OCI-LY7 (cell line): ENCODE measurements around the gene SMAD1. TPM values are rescaled to one million over a fixed set of nuclear protein-coding genes. Genes with fewer than 3 reads are reported as not detected.

Source experiments
- Bru-seq: library from RNA; stranded (reverse); fragments of 400-500 nt; gene quantifications from one replicate; lab custom pipeline; 2021; lab: Mats Ljungman, UMichigan
- BruChase-seq, 2 experiments: library from RNA; stranded (reverse); fragments of 400-500 nt; gene quantifications; one replicate each; lab custom pipeline; 2021; lab: Mats Ljungman, UMichigan
- BruUV-seq: library from RNA; stranded (reverse); fragments of 400-500 nt; replicated peaks from 2 replicates; lab custom pipeline; 2021; lab: Mats Ljungman, UMichigan
- CTCF ChIA-PET: fragments of 300-600 bp; sonication (Branson Sonifier 250); formaldehyde crosslinking; loops from one replicate; lab custom pipeline; 2022; ENCODE audit warnings: antibody characterized with exemption; ENCODE audit not compliant: unreplicated experiment; lab: Charles Lee
- POLR2A ChIA-PET: fragments of 300-600 bp; sonication (Branson Sonifier 250); formaldehyde crosslinking; loops from one replicate; lab custom pipeline; 2022; ENCODE audit warnings: antibody characterized with exemption; lab: Charles Lee
- DNase-seq: peaks from one replicate; pipeline ENCODE4 v3.0.0-alpha.2; 2015; ENCODE audit warnings: low spot score
- H2AFZ ChIP-seq: fragments of 200-600 bp; sonication (generic), shearing (Covaris generic); 2 replicates; pipeline ENCODE4 v1.6.1; 2014; ENCODE audit warnings: mild to moderate bottlenecking, antibody characterized with exemption, low read length, moderate library complexity
- H3K27ac ChIP-seq: fragments of 200-600 bp; sonication (generic); 2 replicates; pipeline ENCODE4 v1.5.1; 2014; ENCODE audit warnings: mixed run types, low read depth, mild to moderate bottlenecking, moderate library complexity, low read length, inconsistent platforms; ENCODE audit not compliant: poor library complexity, severe bottlenecking
- H3K36me3 ChIP-seq: fragments of 200-600 bp; sonication (generic); 2 replicates; pipeline ENCODE4 v1.6.1; 2014; ENCODE audit warnings: mild to moderate bottlenecking, antibody characterized with exemption, low read length, moderate library complexity, mixed read lengths; ENCODE audit not compliant: insufficient read depth
- H3K4me1 ChIP-seq: fragments of 200-600 bp; sonication (generic); 2 replicates; pipeline ENCODE4 v1.5.1; 2014; ENCODE audit warnings: mild to moderate bottlenecking, low read length; ENCODE audit not compliant: insufficient read depth, poor library complexity, severe bottlenecking
- H3K4me2 ChIP-seq: fragments of 200-600 bp; sonication (generic); 2 replicates; pipeline ENCODE4 v1.6.1; 2014; ENCODE audit warnings: mild to moderate bottlenecking, low read length
- H3K4me3 ChIP-seq: fragments of 200-600 bp; sonication (generic); 2 replicates; pipeline ENCODE4 v1.5.1; 2014; ENCODE audit warnings: mild to moderate bottlenecking, low read depth, low read length; ENCODE audit not compliant: poor library complexity, severe bottlenecking
- H3K79me2 ChIP-seq: fragments of 200-600 bp; sonication (generic); 2 replicates; pipeline ENCODE4 v1.6.1; 2016; ENCODE audit warnings: low read depth, mild to moderate bottlenecking, low read length, moderate library complexity, mixed read lengths; ENCODE audit not compliant: insufficient read depth
- H3K9me2 ChIP-seq: fragments of 200-600 bp; sonication (generic); 2 replicates; pipeline ENCODE4 v1.6.1; 2016; ENCODE audit warnings: mild to moderate bottlenecking, low read length, mixed read lengths; ENCODE audit not compliant: insufficient read depth
- H3K9me3 ChIP-seq: fragments of 200-600 bp; sonication (generic); 2 replicates; pipeline ENCODE4 v1.6.1; 2014; ENCODE audit warnings: mild to moderate bottlenecking, mixed run types, low read length, mixed read lengths
- H4K20me1 ChIP-seq: fragments of 200-600 bp; sonication (generic); 2 replicates; pipeline ENCODE4 v1.6.1; 2014; ENCODE audit warnings: mild to moderate bottlenecking, antibody characterized with exemption, low read length, moderate library complexity, mixed read lengths; ENCODE audit not compliant: insufficient read depth
- CTCF ChIP-seq: fragments of 200-600 bp; sonication (generic); conservative IDR thresholded peaks from 2 replicates; pipeline ENCODE4 v1.5.1; 2014; ENCODE audit warnings: mild to moderate bottlenecking, antibody characterized with exemption, low read length, moderate library complexity, mixed read lengths
- EZH2phosphoT487 ChIP-seq: fragments of 200-600 bp; sonication (generic); IDR thresholded peaks from 2 replicates; pipeline ENCODE4 v1.6.1; 2018; ENCODE audit warnings: low read depth, borderline replicate concordance, mild to moderate bottlenecking, mixed run types, antibody characterized with exemption, low read length, moderate library complexity, mixed read lengths
- intact Hi-C: fragments of 100-400 bp; cut with micrococcal nuclease; formaldehyde crosslinking; loops from one replicate; pipeline ENCODE4 v1.10.0; 2022; ENCODE audit not compliant: unreplicated experiment
- long read RNA-seq: library from polyadenylated mRNA; stranded (forward); transcript quantifications from one replicate; pipeline ENCODE4 v2.0.0, GENCODE V29; 2022
- total RNA-seq, 2 experiments: library from RNA; depleted of rRNA in 1 of 2; stranded (reverse); fragments of >200 nt in 1 of 2; shearing (Covaris generic) in 1 of 2; gene quantifications; 2 replicates each; pipeline ENCODE4 v1.2.3, GENCODE V29; 2014 to 2022

SMAD1 gene
- total RNA-seq (2014; rRNA removed; shearing (Covaris generic)) (56.4 and 60.9 TPM in 2 replicates), total RNA-seq (2022) (39.9 and 57.4 TPM in 2 replicates), Bru-seq, nascent RNA (percentile 92 among the genes with signal in this experiment), BruChase-seq, experiment 1, labeled RNA remaining after a 6-hour chase (percentile 81 among the genes with signal in this experiment), BruChase-seq, experiment 2, labeled RNA remaining after a 2-hour chase (percentile 81 among the genes with signal in this experiment)
- long read RNA-seq, transcript SMAD1-201 (7 exons, 1,966 nt), result major isoform, 29 of 50 reads
- long read RNA-seq, partial matches to known transcripts, result 3 of 50 reads
- long read RNA-seq, other reads (novel, unspliced or antisense), result 16 of 50 reads

- no peaks in the 10 kb centered on the region for H3K9me2 ChIP-seq
- no peaks in the 10 kb centered on the region for H3K9me3 ChIP-seq
- H3K36me3 ChIP-seq, result peaks cover 26% of the 10 kb centered on the region
- DNase-seq, result peak; percentile 76
- H3K4me3 ChIP-seq, result peak within 1 kb of the TSS; percentile 88
- H3K4me1 ChIP-seq, result peaks cover 43% of the 10 kb centered on the region
- H4K20me1 ChIP-seq, result peaks cover 8% of the 10 kb centered on the region; the same call in 1 of the 2 replicates
- no peak for TF ChIP-seq CTCF
- no peak for TF ChIP-seq EZH2phosphoT487
- H3K27ac ChIP-seq, result peak within 1 kb of the TSS; percentile 82
- POLR2A ChIA-PET, result interaction anchor here (0.5 kb wide), 1 partner anchor 14 kb away, joined by 3 read pairs; no protein-coding TSS in a partner anchor
- intact Hi-C loops, result loop anchor here (1.0 to 5.0 kb wide), 5 partner anchors 43 to 456 kb away; partner anchors contain the start of genes ABCE1, ANAPC10, MMAA and OTUD4
- BruUV-seq, result no TSS peak
- CTCF ChIA-PET, result no interaction called here
- H3K4me2 ChIP-seq, result peak within 1 kb of the TSS; percentile 96
- H2AFZ ChIP-seq, result peak within 1 kb of the TSS; percentile 76
- H3K79me2 ChIP-seq, result peaks cover 58% of the 10 kb centered on the region
Observed at GRCh38 chr4:145481164-145481941, at the start of gene SMAD1. TSS of gene SMAD1 (plus strand) at chr4:145481853. CDS start at chr4:145514614, 32,761 bp downstream.

- no TSS peak for BruUV-seq
- Histone ChIP-seq H3K79me2 (no peaks in the 10 kb centered on the region), H4K20me1 (no peaks in the 10 kb centered on the region), H3K4me2 (no peak overlapping the region), H3K27ac (no peak overlapping the region), H3K36me3 (no peaks in the 10 kb centered on the region), H3K9me3 (peaks cover 18% of the 10 kb centered on the region), H3K9me2 (no peaks in the 10 kb centered on the region; the same call in 1 of the 2 replicates), H3K4me1 (no peaks in the 10 kb centered on the region), H2AFZ (no peak overlapping the region), H3K4me3 (no peak overlapping the region)
- ChIA-PET POLR2A (no interaction called here), CTCF (no interaction called here)
- intact Hi-C loops, result no loop called here
- no peak for DNase-seq
- TF ChIP-seq EZH2phosphoT487 (no peak), CTCF (no peak)
Observed at GRCh38 chr4:145433684-145434083, 48.0 kb upstream of the SMAD1 start.
